Activated CD4-positive, alpha-beta T cell treated with anti-CD3 and anti-CD28 coated beads, Interleukin-2, amount 50 U/mL, for 48 hours (primary cell): Measurements from ENCODE around the gene PDE4D.
"Not testable (repeated sequence)": the region's sequence is repeated elsewhere in the genome, so short reads cannot be mapped to it uniquely, and the experiment has no call there.

Experiments used
- DNase-seq, 2 experiments: peaks; one replicate each; pipeline ENCODE4 v3.0.0-alpha.2; 2020

Gene PDE4D

DNA sequence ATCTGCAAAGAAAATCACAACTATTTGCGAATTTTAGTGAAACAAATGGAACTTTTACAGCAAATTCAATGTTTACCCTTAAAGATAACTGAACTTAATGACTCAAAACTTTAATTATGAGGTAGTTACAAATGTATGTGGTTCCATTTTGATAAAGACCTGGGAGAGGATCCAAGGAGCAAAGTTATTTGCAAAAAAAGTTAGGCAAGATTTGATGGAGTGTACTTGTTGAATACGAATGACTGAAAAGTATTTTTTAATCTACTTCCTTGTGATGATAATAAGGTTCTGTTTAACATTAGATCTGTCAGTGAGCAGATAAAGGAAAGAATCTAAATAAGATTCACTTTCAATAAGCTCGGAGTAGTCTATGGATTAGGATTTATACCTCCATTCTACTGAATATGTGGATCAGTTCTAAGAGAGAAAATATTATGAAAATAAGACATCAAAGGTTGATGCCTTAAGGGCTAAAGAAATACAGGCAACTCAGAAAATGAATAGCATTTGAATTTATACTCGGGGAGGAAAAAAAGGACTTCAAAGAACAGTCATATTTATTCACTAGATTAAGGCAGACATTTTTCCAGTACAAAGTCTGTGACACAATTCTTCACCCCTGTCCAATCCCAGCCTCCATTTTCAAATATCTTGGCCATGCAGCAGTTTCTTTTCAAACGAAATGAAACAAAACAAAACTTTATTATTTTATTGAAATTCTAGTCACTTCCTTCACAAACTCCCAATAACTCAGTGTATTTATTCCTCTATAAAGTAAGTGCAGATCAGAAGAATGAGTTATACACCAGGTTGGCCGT lies 199.8 kb downstream of the PDE4D start:
- no peak for DNase-seq

DNA sequence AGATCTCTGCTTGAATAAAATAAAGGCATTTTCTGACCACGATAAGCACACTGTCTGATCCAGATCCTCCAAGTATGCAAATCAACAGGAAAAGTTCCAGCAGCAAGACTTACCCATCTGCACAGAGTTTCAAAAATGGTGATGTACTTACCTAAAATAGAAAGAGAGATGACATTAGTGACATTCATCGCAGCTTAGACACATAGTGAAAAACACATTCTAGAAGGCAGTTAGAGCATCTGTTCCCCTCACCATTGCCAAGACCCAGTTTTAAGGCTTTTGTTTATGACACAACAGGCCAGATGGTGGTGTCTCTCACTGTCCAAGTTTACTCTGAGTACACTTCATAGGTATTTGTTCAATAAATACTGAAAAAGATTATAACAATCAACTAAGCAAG lies 207.7 kb downstream of the PDE4D start:
- DNase-seq: no peak

DNA sequence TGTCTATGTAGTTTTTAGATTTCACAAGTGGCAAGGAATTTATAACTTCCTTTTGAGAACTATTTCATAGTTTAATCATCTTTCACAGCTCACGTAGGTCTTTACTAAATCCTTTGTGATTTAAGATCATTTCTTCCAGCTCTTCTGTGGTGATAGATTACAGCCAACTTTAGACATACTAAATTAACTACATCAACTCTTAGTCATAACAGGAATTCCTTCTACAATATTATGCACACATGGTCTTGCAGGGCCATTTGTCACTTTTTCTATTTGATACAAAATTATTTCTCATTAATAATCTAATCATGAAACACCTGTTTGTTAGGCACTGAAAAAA lies 208.4 kb downstream of the PDE4D start:
- DNase-seq: no peak

DNA sequence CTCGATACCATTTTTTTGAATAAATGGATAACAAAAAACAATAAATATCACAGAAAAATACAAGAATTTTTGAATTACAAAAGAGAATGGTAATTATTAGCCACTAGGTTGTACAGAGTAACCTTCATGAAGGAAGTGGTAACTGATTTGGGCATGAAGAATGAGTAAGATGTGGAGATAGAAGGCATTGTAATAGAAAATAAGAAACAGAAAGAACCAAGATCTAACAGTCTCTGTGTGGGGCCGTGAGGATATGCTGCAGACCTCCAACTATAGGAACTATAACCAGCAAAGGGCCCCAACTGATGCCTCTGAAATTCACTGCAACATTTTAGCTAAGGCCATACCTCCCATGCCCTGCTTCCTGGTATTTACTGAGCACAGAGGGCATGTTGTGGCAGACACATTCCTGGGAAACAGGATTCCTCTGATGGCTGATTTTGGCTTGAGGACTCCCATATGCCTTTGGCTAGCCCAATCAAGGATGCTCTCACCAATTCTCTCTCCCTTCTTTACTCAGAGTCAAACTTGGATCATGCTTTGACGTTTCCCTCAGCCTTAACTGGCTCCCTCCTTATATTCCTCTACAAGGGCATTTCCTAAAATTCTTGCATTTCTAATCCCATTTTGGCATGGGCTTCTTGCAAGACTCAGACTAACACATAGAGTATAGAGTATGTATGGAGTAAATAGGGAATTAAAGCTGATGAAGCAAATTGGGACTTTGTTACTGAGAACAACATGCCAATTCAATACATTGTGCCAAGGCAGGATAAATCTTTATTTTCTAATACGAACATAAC lies 208.9 kb downstream of the PDE4D start:
- no peak for DNase-seq

DNA sequence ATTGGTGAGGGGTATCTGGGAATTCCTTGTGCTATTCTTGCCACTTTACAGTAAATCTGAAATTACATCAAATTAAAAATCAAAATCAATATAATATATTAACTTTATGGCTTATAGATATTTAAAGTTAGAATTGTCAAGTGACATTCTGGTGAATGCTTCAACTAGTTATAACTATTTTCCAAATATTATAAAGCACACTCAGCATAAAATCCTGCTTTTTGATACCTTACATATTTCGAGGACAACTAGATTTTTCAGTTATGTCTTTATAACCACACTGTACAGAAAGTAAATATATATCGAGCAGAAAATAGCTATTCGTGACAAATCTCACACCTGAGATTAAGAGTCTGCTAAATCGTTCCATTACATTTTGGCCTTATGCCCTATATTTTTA lies 210.2 kb downstream of the PDE4D start:
- no peak for DNase-seq

DNA sequence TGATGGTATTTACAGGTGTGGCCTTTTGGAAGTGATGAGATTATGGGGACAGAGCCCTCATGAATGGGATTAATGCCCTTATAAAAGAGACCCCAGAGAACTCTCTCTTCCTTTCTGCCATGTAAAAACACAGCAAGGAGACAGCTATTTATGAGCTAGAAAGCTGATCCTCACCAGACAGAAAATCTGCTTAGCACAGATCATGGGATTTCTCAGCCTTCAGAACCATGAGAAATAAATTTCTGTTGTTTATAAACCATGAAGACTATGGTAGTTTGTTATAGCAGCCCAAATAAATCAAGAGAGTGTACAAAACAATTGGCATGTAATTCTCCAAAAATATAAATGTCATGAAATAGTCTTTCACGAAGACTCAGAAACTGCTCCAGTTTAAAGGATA lies 211.0 kb downstream of the PDE4D start:
- DNase-seq: no peak

DNA sequence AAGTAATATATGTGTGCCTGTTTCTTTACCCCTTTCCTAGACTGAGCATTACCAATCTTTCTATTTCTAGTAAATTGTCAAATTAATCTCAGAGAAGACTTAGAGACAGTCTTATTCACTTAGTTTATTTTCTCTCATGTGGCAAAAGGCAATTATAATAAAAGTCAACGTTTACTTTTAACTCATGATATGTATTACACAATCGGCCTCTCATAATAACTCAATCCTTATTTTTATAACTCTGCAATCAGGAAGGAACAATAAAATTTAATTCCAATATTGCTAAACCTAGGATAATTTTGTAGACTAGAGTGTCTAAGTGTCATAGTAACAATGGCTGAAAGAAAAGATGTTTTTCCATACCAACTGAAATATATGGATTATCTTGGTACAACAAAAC lies 214.6 kb downstream of the PDE4D start:
- no peak for DNase-seq

DNA sequence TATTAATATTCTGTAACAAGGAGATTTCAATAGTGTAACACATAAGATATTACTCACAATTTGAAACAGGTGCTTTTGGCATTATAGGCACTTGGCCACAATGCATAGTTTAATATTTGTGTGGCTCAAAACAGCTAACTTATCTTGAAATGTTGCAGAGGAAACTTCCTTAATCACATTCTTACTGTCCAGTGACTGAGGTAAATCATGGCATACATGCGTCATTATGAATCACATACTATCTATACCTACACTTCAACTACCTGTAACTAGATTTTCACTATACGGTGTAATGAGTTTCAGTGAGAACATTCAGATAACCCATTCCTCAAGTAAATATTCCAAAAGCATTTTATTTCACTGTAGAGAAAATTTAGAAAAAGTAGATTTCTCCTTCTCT lies 218.8 kb downstream of the PDE4D start:
- DNase-seq: no peak

DNA sequence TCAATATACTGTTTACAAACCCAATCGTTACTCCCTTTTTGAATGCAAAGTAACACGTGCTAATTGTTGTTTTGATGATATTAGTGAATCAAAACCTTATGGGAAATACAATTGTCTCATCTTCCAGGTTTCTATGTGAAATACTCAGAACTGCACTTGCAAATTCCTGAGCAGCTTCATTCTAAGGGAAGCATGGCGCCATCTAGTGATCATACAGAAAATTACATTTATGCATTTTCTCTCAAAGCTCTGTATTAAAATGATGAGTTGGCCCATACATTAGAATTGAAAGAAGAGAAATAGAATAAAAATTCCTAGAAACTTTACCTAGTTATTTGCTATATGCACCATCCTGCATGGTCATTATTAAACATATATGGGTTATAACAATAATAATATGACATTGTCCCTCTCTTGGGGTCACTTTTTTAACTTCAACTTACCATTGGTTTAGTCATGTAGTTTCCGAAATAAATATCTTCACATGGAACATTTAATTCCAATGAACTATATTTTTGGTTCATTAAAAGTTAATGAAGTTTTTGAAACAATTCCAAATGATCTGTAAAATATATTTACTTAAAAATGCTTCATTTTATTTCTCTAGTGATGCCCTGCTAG lies 220.0 kb downstream of the PDE4D start:
- DNase-seq: no peak

DNA sequence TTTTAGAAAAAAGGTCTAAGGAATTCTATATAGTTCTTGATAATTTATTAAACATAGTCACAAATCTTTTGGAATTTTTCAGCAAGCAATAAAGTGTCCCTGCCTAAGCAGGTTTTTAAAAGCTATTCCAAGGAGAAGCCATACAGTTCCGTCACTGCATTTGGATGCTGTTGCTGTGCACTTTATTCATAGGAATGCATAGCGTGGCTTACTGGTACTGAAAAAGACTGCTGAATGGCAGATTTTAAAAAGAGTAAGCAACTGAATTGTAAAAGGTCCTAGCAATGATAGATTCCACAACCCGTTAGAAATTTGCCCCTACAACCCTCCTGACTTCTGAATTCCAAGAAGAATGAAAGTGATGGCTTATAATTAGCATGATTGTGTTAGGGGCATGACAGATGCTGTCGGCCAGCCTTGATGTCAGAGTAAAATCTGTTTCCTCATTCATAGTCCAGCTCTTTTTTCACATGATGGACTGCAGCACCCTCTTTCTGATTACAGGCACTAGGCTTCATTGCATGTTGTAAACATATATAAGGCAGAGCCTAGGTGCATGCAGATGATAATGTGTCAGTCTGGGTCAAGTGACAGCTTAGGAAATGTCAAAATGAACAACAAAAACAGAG lies 227.0 kb downstream of the PDE4D start:
- no peak for DNase-seq

DNA sequence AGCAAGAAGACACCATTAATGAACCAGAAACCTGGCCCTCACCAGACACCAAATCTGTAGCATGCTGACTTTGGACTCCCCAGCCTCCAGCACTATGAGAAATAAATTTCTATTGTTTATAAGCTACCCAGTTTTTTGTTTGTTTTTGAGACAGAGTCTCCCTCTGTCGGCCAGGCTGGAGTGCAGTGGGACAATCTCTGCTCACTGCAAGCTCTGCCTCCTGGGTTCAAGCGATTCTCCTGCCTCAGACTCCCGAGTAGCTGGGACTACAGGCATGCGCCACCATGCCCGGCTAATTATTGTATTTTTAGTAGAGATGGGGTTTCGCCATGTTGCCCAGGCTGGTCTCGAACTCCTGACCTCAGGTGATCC lies 227.7 kb downstream of the PDE4D start:
- DNase-seq: not testable (repeated sequence)

DNA sequence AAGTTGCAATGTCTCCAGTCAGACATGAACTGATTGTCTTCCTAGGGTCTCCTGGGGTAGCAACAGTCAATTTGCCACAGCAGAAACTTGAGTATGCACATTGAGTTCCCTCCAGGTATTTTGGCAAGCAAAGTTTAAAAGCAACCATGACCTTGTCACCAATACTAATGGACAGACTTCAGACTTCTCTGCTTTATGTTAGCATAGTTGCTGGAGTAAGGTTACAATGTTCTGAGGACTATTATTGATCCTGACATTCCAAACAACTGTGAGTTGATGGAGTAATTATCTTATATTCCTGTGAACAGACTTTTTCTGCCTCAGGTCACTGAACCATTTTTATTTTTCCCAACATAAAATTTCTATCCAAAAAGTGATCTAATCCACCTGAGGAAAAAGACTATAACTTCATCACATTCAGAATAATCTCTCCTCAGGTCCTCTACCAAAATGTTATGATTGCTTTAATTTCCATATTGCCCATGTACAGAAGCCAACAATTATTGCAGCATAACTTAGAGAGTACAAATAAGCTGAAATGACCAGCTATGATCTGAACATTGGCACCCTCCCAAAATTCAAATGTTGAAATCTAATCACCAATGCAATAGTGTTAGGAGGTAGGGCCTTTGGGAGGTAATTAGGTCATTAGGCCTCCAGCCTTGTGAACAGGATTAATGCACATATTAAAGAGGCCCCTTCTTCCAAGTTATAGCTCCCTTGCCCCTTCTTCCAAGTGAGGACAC lies 228.3 kb downstream of the PDE4D start:
- no peak for DNase-seq

DNA sequence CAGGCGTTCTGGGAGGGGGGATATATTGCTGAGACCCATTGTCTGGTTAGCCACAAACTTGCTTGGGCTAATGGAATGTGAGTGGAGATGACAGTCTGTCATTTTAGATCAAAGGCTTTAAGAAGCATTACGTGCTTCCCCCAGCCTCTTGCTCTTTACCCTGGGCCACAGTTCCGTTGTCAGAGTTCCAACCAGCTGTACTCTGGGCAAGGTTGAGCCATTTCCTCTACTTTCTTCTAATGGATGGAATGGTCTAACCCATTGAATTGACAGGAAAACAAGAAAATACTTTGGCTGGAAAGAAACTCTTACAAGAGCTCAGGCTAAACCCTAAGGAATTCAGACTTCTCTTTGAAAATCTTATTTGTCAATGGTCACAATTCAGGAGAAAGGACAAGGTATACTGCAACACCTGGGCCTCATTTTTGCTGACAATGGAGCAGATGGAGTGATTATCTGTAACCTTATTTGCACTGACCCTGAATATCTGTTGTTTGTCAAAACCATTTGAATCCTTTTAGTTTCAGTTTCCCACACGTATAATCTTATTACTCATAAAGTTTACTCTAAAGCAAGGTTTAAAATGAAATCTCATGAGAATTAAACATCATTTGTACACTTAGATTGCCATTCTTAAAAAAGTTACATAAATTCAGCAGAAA lies 231.4 kb downstream of the PDE4D start:
- no peak for DNase-seq

DNA sequence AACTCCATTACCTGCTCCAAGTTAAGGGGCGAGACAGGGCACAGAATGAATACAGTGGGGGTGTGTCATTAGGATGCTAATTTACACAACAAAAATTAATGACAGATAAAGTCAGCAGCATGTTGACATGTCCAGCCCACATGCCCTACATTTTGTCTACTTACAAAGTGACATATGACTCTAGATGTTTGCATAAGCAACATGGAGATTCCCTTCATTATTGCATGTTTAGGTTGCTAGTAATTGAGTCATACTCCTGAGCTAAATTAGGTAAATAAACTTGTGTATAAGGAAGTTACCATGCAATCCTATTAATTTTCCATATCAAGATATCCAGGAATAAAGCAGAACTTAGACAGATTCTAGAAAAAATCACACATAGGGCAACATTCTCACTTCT lies 232.2 kb downstream of the PDE4D start:
- no peak for DNase-seq

DNA sequence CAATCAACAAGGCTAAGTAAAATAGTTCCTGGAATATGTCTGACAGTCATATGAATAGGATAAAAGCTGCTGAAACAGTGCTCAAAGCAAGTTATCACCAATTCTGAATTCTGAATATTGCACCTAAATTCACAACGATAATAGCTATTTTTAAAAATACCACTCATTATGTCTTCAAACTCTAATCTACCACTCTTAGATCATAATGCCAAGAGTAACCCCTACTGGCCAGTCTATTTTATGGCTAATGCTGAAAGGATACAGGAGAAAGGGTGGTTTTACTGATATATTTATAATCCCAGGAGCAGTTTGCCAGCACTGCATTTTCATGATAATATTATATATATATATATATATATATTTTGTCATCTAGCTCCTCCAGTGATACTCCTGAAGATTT lies 232.8 kb downstream of the PDE4D start:
- no peak for DNase-seq

DNA sequence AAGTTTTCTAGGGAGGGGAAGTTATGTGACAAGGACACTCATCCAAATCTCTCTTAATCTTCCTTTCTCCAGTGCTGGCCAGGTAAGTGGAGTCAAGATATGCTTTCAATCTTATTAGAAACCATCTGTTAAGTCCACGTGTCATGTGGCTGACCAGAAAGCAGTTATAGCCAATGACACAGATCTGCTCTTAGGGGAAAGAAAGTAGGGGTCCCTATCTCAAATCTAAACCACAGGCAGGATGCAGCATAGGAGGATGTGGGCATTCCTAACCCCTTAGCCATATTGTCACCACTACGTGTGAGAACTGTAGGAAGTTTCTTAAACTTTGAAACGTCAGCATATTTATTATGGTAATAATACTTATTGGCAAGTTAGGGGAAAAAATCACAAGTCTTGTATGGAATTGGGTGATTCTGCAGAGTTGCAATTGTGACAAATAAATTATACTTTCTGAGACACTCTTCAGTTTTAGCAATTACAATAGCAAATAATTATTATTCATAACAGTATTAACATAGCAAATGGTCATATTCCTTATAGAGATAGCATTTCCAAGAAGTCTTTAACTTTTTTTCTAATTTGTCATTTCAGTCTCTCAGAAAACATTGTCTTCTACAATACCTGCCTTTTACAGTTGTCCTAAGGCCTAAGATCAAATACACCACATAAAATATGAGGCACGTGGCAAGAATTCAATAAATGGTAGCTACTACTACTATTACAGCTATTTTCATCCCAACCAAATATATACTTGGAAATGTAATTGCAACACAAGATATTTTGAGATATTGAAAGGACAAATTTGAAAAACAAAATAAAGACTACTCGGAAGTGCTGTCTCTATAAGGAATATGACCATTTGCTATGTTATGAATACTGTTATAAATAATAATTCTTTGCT lies 236.9 kb downstream of the PDE4D start:
- no peak for DNase-seq

DNA sequence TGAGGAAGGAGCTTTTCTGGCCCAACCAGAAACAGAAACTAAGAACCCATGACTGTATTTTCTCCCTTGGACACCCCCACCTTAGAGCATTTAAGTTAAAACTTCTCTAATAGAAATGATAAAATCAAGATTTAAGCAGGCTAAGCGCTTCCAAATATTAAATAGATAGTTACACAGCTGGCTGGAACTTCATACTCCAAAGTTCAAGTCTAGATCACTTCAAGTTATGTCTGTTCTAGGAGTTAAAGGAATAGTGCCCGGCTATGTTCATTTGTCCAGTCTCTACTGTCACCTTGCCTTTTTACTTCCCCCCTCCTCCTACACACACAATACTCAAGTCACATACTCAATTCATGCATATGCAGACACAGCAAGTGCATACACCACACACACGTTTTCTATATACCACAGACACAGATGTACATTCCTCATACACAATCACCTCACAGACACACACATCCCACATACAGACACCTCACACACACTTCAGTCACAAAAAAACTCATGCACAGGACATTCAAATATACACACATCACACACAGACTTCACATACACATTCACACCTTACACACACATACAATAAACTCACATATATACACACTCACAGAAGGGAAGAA lies 237.7 kb downstream of the PDE4D start:
- DNase-seq: no peak

DNA sequence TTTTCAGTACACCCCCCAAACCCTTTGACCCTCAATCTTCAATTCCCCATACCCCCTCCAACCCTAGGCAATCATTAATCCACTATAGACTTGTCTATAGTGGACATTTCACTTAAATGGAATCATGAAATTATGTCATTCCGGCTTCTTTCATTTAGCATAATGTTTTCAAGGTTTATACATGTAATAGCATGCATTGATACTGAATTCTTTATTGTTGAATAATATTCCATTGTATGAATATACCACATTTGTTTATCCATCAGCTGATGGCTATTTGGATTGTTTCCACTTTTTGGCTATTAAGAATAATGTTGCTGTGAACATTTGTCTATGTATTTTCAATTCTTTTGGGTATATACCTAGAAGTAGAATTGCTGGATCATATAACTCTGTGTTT lies 238.8 kb downstream of the PDE4D start:
- DNase-seq: no peak

DNA sequence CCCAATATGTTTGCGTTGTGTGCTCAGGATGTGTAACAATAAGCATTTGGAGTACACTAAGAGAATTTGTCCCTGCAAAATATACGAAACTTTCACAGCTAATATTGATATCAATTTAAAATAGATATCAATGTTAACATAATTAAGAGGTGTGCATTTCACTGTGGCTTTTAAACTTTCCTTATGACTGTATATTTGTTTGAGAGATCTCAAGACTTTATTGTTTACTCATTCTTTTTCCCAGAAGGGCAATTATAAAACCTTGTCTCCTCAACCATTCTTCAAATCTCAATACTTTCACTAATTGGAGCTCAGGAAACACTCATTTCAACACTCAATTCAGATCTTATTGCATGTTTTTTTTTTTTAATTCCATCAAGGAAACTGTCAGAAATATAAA lies 241.1 kb downstream of the PDE4D start:
- DNase-seq: no peak
